NT2/D1 (cell line): ENCODE results near the gene GP9.

Experiments
- YY1 ChIP-seq: IDR thresholded peaks from 2 replicates; pipeline ENCODE4 v1.6.1; 2011; ENCODE audit not compliant: insufficient read length, insufficient read depth
- ZNF274 ChIP-seq: IDR thresholded peaks from 2 replicates; pipeline ENCODE4 v1.6.1; 2011; ENCODE audit warnings: mild to moderate bottlenecking, low read depth, low read length

- TF ChIP-seq ZNF274 (no peak), YY1 (no peak)
These were observed 3.3 kb upstream of the GP9 start for GRCh38 chr3:129057249-129057648.
